ENCODE data around the gene CALML5. TPM values are rescaled to one million over a fixed set of nuclear protein-coding genes. Genes with fewer than 3 reads are reported as not detected.
A peak's percentile ranks its signal among the peaks of the same experiment; 100 is the strongest.

Gene CALML5
- total RNA-seq, 1 donor from 2014 or later: not detected

DNA sequence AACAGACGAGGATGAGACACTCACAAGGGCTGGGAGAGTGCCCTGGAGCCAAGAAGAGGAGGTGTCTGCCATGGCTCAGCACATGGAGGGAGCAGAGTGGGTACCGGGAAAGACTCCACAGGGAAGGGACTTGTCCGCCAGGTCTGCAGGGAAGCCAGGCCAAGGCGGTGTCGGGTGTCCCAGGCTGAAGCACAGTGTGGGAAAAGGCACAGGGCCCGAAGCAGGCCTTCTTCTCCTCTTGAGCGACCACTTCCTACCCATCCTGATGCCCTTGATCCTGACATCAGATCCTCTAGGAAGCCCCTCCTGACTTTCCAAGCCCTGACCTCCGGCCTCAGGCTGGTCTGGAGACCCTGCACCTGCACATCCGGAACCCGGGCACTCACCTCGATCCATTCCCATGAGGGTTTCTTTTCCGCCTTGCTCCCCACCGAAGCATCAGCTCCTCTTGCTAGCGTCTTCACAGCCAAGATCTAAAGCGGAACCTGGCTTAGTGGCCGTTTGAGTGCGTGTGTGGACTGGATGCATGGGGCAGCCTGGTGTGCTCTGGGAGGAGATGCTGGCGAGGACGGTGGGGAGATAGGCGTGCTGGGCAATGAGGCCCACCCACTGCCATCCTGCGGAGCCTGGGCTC is 33.8 kb upstream of the CALML5 start:
- H3K36me3 Mint-ChIP-seq (ENCODE audit: low read depth): peaks cover 3% of the 10 kb centered on the region
- H3K4me1 Mint-ChIP-seq (ENCODE audit: low read depth): peaks cover 10% of the 10 kb centered on the region
- peak overlapping the region; percentile 49 for H3K27ac Mint-ChIP-seq (ENCODE audit: unreplicated experiment)
- no peak for DNase-seq (ENCODE audit: low spot score)
- H3K27me3 Mint-ChIP-seq (ENCODE audit: low read depth): peaks cover 4% of the 10 kb centered on the region
- no peaks in the 10 kb centered on the region for H3K9me3 Mint-ChIP-seq (ENCODE audit: low read depth)
- H3K4me3 Mint-ChIP-seq (ENCODE audit: unreplicated experiment): no peak overlapping the region
- no peak for TF ChIP-seq CTCF (IDR thresholded peaks at IDR 0.05)

- peaks cover 4% of the 10 kb centered on the region for H3K27me3 Mint-ChIP-seq (ENCODE audit: low read depth)
- H3K27ac Mint-ChIP-seq (ENCODE audit: unreplicated experiment): no peak overlapping the region
- no peaks in the 10 kb centered on the region for H3K9me3 Mint-ChIP-seq (ENCODE audit: low read depth)
- DNase-seq (ENCODE audit: low spot score): no peak
- H3K36me3 Mint-ChIP-seq (ENCODE audit: low read depth): peaks cover 3% of the 10 kb centered on the region
- TF ChIP-seq CTCF (IDR thresholded peaks at IDR 0.05): no peak
- peaks cover 10% of the 10 kb centered on the region for H3K4me1 Mint-ChIP-seq (ENCODE audit: low read depth)
- no peak overlapping the region for H3K4me3 Mint-ChIP-seq (ENCODE audit: unreplicated experiment)
These were observed 33.3 kb upstream of the CALML5 start for GRCh38 chr10:5532618-5533097.

DNA sequence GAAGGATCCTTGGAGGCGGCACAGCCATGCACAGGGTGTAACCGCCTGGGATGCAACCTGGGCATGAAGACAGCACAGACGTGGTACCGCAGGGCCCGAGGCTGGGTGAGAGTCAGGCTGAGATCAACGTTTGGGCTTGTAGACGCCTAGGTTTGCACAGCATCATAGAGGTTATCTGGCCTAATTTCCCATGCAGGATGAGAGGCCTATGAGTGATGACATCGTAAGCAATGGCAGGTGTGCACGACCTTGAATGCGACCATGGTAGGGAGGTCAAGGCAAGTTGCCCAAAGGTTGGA is 32.9 kb upstream of the CALML5 start:
- Mint-ChIP-seq H3K36me3 (ENCODE audit: low read depth) (peaks cover 3% of the 10 kb centered on the region), H3K27me3 (ENCODE audit: low read depth) (peaks cover 4% of the 10 kb centered on the region), H3K27ac (ENCODE audit: unreplicated experiment) (no peak overlapping the region), H3K9me3 (ENCODE audit: low read depth) (no peaks in the 10 kb centered on the region), H3K4me1 (ENCODE audit: low read depth) (peaks cover 10% of the 10 kb centered on the region), H3K4me3 (ENCODE audit: unreplicated experiment) (no peak overlapping the region)
- DNase-seq (ENCODE audit: low spot score): no peak
- no peak for TF ChIP-seq CTCF (IDR thresholded peaks at IDR 0.05)

GRCh38 chr10:5531558-5532306 is 32.4 kb upstream of the CALML5 start:
- no peak for DNase-seq (ENCODE audit: low spot score)
- no peak for TF ChIP-seq CTCF (IDR thresholded peaks at IDR 0.05)
- Mint-ChIP-seq H3K4me1 (ENCODE audit: low read depth) (peaks cover 10% of the 10 kb centered on the region), H3K36me3 (ENCODE audit: low read depth) (peaks cover 3% of the 10 kb centered on the region), H3K4me3 (ENCODE audit: unreplicated experiment) (no peak overlapping the region), H3K27ac (ENCODE audit: unreplicated experiment) (no peak overlapping the region), H3K27me3 (ENCODE audit: low read depth) (peaks cover 4% of the 10 kb centered on the region), H3K9me3 (ENCODE audit: low read depth) (no peaks in the 10 kb centered on the region)

DNA sequence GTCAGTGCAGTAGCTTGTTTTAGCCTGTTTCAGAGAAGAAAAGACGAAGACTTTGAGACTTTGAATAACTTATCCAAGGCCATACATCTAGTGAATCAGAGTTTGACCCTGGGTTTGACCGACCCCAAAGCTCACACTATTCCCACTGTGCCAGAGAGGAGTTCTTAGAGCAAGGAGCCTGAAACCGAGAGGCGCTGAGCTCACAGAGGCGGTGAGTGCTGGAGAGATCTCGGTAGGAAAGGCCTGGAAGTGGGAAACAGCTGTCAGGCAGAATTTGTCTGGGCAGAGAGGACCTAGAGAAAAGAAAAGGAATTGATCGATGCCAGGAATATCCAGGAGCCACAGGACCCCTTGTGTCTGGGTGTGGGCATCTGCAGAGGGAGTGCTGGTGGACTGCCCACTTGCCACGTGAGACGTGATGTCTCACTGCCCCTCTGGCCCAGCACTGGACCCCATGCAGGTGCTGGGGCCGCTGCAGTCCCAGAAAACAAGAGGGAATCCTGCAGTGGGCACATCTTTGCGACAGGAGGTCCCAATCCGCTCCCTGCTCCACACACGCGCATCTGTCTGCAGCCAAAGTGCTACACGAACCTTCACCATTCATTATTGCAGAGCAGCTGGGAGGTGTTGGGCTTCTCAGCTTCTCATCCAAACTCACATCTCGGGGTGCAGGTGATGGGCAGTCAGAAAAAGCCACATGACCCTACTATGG is 31.6 kb upstream of the CALML5 start:
- no peak for TF ChIP-seq CTCF (IDR thresholded peaks at IDR 0.05)
- peaks cover 10% of the 10 kb centered on the region for H3K4me1 Mint-ChIP-seq (ENCODE audit: low read depth)
- no peak overlapping the region for H3K4me3 Mint-ChIP-seq (ENCODE audit: unreplicated experiment)
- H3K36me3 Mint-ChIP-seq (ENCODE audit: low read depth): peaks cover 3% of the 10 kb centered on the region
- no peak overlapping the region for H3K27ac Mint-ChIP-seq (ENCODE audit: unreplicated experiment)
- H3K9me3 Mint-ChIP-seq (ENCODE audit: low read depth): no peaks in the 10 kb centered on the region
- H3K27me3 Mint-ChIP-seq (ENCODE audit: low read depth): peaks cover 4% of the 10 kb centered on the region
- peak; percentile 41 for DNase-seq (ENCODE audit: low spot score)
